Measurements from ENCODE around the gene FGF14.
"Not testable (repeated sequence)": the region's sequence is repeated elsewhere in the genome, so short reads cannot be mapped to it uniquely, and the experiment has no call there.

Gene FGF14

DNA sequence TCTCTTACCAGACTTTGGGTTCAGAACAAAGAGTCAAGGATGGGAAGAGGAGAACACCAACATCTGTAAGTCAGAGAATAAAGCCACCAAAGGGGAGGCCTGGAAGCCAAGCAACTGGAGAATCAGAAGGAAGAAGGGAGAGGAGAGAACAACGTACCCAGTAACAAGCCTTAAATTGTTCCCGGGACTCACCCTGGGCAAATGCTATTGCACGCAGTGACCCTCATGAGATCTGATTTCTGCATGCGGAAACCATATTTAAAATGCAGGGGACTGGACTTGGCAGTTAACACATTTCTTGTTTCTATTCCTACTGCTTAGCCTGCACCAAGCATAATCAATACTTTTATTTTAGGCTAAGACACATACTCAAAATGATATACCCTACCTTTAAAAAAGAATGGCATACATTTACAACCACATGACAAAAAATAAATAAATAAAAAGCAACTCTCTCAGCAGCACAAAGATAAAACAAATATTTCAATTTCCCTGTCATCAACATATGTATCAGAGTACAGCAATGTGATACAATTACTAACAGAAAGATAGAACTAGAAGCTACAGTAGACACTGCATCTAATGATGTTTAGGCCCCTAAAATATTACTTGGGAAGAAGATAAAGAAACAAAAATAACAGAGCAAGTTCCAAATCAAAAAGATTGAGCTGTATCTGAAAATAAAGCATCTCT lies 534.8 kb downstream of the FGF14 start:
- no peak overlapping the region for H3K27ac Mint-ChIP-seq
- no peak overlapping the region for H3K4me3 Mint-ChIP-seq
- intact Hi-C loops (cut with micrococcal nuclease) = no loop called here
- H3K27me3 Mint-ChIP-seq = no peaks in the 10 kb centered on the region
- no peaks in the 10 kb centered on the region for H3K36me3 Mint-ChIP-seq (ENCODE audit: low read depth)
- no peaks in the 10 kb centered on the region for H3K4me1 Mint-ChIP-seq (ENCODE audit: low read depth)
- no peaks in the 10 kb centered on the region for H3K9me3 Mint-ChIP-seq

DNA sequence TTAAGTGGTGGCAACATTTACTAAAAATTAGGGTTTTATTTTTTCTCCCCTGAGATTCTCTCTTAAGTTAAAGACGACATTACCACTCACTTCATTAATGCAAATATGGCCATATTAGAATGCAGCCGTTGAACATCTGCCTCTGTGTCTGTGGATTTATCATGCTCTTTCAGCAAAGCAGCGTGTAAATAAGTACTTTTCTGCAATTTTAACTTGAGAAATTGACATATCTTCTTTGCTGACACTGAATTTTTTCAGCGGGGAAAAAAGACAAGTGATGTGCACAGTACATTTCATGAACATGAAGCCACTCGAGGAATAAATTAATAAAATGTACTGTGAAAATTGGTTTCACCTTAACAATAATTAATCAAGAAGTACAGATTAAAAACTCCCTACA lies 543.0 kb downstream of the FGF14 start:
- intact Hi-C loops (cut with micrococcal nuclease) = no loop called here
- Mint-ChIP-seq H3K27me3 (no peaks in the 10 kb centered on the region), H3K4me1 (ENCODE audit: low read depth) (no peaks in the 10 kb centered on the region), H3K9me3 (no peaks in the 10 kb centered on the region), H3K36me3 (ENCODE audit: low read depth) (no peaks in the 10 kb centered on the region), H3K27ac (no peak overlapping the region), H3K4me3 (no peak overlapping the region)

DNA sequence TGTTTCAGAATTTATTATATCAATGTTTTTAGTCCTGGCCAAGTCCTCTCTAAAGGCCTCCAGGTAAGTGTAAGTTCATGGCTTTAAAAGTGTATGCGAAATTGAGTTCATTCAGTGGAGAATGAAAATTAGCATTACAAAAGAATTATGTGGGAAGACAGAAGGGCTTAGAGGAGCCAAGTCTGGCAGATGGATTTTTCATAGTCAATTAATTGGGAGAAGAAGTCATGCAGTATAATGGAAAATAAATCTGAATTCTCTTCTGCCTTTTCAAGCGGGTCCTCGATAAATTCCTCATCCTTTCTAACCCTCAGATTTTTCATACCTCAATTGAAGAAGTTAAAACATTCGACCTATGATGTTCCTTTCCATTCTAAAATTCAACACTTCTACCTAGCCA lies 555.1 kb downstream of the FGF14 start:
- intact Hi-C loops (cut with micrococcal nuclease) = no loop called here
- Mint-ChIP-seq H3K27ac (no peak overlapping the region), H3K9me3 (no peaks in the 10 kb centered on the region), H3K27me3 (no peaks in the 10 kb centered on the region), H3K36me3 (ENCODE audit: low read depth) (no peaks in the 10 kb centered on the region), H3K4me3 (no peak overlapping the region), H3K4me1 (ENCODE audit: low read depth) (no peaks in the 10 kb centered on the region)

DNA sequence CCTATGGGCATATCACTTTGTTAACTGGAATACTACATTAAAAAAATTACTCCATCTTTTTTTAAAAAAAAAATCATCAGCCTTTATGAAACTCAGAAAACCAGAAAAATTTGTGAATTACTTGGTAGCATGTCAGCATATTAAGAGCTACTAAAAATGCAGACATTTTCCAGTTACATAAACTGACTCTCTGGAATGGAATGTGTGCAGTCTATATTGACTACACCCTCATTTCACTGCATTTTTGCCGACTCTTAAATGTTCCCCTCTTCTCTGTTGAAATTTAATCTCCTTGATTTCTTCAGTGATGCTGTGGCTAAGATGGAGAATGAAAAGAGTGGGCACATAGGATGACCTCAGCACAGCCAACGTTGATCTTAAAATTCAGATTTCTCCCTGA lies 555.6 kb downstream of the FGF14 start:
- Mint-ChIP-seq H3K4me3 (no peak overlapping the region), H3K4me1 (ENCODE audit: low read depth) (no peaks in the 10 kb centered on the region), H3K36me3 (ENCODE audit: low read depth) (no peaks in the 10 kb centered on the region), H3K27me3 (no peaks in the 10 kb centered on the region), H3K27ac (no peak overlapping the region), H3K9me3 (no peaks in the 10 kb centered on the region)
- intact Hi-C loops (cut with micrococcal nuclease) = no loop called here

DNA sequence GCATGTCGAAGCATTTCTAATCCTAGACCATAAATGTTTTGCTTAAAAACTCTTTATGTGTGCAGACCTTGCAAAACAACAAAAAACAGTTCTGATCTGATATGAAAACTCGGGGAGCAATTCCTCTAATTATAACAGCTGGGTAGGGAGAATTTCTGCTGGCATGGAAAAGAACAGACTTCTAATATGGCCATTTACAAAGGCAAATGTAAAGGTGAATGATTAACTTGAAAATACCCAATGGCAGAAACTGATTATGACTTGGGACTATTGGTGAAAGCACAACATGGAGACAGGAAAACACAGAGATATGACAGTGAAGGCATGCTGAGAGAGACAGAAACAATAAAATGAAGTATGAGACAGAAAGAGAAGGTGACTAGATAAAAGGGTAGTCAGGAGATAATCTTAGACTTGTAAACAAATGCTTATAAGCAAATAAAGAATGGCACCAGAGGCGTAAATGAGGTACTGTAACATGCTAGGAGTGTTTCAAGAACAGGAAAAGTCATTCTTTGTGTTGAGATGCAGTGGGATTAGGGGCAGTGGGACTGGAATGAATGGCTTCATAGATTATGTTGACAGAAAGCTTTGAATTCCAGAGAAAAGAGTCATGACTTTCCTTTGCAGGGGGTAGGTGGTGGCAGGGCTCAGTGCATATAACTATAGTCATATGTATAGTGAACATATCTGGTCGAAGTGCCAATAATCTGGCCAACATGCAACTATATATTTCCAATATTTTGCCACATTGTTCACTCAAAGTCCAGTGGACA lies 556.4 kb downstream of the FGF14 start:
- Mint-ChIP-seq H3K9me3 (no peaks in the 10 kb centered on the region), H3K27me3 (no peaks in the 10 kb centered on the region), H3K4me3 (no peak overlapping the region), H3K36me3 (ENCODE audit: low read depth) (no peaks in the 10 kb centered on the region), H3K4me1 (ENCODE audit: low read depth) (no peaks in the 10 kb centered on the region), H3K27ac (no peak overlapping the region)
- intact Hi-C loops (cut with micrococcal nuclease) = no loop called here

DNA sequence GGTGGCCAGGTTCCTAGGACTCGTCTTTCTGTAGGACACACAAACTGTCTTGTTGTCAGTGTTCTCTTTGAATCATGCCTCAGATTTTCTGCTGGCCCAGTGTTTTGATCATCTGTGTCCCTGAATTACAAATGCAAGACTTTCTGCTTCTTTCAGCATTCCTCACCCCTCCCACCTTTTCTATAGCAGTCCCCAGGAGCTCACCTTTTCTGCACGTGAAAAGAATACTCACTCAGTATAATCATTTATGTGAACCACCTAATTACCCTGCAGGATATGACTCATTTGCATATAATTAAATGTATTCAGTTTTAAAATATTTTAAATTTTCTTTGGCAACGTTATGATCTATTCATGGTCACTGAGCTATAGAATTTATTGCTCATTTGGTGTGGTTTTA lies 560.1 kb downstream of the FGF14 start:
- Mint-ChIP-seq H3K36me3 (ENCODE audit: low read depth) (no peaks in the 10 kb centered on the region), H3K4me1 (ENCODE audit: low read depth) (no peaks in the 10 kb centered on the region), H3K4me3 (no peak overlapping the region), H3K9me3 (no peaks in the 10 kb centered on the region), H3K27ac (no peak overlapping the region), H3K27me3 (no peaks in the 10 kb centered on the region)
- intact Hi-C loops (cut with micrococcal nuclease) = no loop called here

DNA sequence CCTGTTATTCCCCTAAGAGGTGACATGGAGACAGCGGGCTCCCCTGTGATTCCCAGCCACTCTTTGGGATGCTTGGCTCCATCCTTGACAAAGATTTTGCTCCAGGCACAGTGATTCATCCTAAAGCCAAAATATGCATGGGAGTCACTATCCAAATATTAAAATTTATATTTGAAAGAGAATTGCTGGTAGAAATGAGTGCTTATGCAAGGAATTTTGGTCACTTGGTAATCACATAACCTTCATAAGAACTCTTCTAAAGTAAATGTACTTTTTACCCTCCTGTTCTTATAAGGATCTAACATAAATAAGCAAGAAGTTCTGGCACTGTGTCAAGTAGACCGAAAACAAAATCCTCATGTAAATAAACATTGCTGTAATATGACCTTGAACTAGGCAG lies 563.5 kb downstream of the FGF14 start:
- H3K36me3 Mint-ChIP-seq (ENCODE audit: low read depth) = no peaks in the 10 kb centered on the region
- intact Hi-C loops (cut with micrococcal nuclease) = no loop called here
- no peak overlapping the region for H3K27ac Mint-ChIP-seq
- H3K27me3 Mint-ChIP-seq = no peaks in the 10 kb centered on the region
- no peak overlapping the region for H3K4me3 Mint-ChIP-seq
- H3K9me3 Mint-ChIP-seq = no peaks in the 10 kb centered on the region
- H3K4me1 Mint-ChIP-seq (ENCODE audit: low read depth) = no peaks in the 10 kb centered on the region

DNA sequence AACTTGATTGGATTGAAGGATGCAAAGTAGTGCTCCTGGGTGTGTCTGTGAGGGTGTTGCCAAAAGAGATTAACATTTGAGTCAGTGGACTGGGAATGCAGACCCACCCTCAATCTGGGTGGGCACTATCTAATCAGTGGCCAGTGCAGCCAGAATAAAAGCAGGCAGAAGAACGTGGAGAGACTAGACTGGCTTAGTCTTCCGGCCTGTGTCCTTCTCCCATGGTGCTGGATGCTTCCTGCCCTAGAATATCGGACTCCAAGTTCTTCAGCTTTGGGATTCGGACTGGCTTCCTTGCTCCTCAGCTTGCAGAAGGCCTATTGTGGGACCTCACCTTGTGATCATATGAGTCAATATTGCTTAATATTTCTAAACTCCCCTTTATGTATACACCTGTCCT lies 564.1 kb downstream of the FGF14 start:
- H3K27me3 Mint-ChIP-seq; intact Hi-C loops (cut with micrococcal nuclease); H3K27ac Mint-ChIP-seq; H3K4me1 Mint-ChIP-seq (ENCODE audit: low read depth); H3K4me3 Mint-ChIP-seq; H3K9me3 Mint-ChIP-seq; H3K36me3 Mint-ChIP-seq (ENCODE audit: low read depth): not testable (repeated sequence)

DNA sequence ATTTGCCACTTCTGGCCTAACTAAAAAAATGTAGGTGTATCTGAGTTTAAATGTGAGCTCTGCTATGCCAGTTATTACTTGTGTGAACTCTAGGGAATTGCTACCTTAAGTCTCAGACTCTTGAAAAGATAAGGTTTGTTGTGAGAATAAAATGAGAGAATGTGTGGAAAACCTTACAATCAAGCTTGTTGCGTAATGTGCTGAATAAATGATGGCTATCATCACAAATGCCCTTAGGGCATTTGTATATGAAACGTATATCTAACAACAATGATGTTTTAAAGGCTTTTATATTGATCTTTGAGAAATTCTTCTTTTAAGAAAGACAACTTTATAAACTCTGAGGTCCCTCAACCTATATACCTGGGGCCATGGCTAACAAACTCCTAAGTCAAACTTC lies 564.6 kb downstream of the FGF14 start:
- Mint-ChIP-seq H3K27me3 (no peaks in the 10 kb centered on the region), H3K9me3 (peaks cover 5% of the 10 kb centered on the region), H3K27ac (no peak overlapping the region), H3K4me3 (no peak overlapping the region), H3K36me3 (ENCODE audit: low read depth) (no peaks in the 10 kb centered on the region), H3K4me1 (ENCODE audit: low read depth) (no peaks in the 10 kb centered on the region)
- intact Hi-C loops (cut with micrococcal nuclease) = no loop called here

DNA sequence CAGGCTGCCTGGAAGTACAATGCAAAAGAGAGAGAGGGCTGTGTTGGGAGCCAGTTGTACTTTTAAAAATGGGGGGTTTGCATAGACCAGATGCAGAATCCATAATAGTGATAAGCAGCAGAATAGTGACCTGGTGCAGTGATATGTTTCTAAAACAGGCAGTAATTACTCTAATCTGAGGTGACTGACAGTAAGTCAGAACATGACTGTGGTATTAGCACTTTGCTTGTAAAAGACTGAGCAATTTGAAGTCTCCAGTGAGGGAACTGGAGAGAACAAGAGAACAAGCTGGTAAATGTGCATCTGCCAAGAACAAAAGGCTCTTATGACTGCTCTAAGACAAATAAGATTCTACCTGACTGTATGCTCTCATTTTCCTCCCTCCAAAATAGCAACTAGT lies 565.9 kb downstream of the FGF14 start:
- no peaks in the 10 kb centered on the region for H3K36me3 Mint-ChIP-seq (ENCODE audit: low read depth)
- H3K4me1 Mint-ChIP-seq (ENCODE audit: low read depth) = no peaks in the 10 kb centered on the region
- peaks cover 9% of the 10 kb centered on the region for H3K9me3 Mint-ChIP-seq
- H3K4me3 Mint-ChIP-seq = no peak overlapping the region
- H3K27me3 Mint-ChIP-seq = no peaks in the 10 kb centered on the region
- no peak overlapping the region for H3K27ac Mint-ChIP-seq
- intact Hi-C loops (cut with micrococcal nuclease) = no loop called here

DNA sequence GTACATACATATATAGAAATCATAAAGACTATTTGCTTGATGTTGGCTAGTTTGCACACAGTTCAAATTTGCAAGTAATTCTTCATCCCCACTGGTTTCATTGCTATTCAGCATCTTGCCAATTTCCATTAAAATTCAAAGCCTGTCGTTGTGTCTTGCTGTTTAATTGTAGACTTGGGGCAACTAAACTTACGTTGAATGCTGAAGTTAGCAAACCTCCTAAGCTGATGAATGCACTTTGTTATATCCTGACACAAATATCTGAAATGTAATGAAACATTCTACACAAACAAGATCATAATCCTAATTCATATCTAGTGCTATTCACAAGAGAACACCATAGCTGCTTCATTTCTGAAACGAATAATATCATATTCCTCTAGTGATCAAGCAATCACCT lies 568.2 kb downstream of the FGF14 start:
- H3K9me3 Mint-ChIP-seq = peaks cover 9% of the 10 kb centered on the region
- H3K4me1 Mint-ChIP-seq (ENCODE audit: low read depth) = no peaks in the 10 kb centered on the region
- no peak overlapping the region for H3K4me3 Mint-ChIP-seq
- no peaks in the 10 kb centered on the region for H3K36me3 Mint-ChIP-seq (ENCODE audit: low read depth)
- intact Hi-C loops (cut with micrococcal nuclease) = no loop called here
- H3K27me3 Mint-ChIP-seq = no peaks in the 10 kb centered on the region
- no peak overlapping the region for H3K27ac Mint-ChIP-seq

DNA sequence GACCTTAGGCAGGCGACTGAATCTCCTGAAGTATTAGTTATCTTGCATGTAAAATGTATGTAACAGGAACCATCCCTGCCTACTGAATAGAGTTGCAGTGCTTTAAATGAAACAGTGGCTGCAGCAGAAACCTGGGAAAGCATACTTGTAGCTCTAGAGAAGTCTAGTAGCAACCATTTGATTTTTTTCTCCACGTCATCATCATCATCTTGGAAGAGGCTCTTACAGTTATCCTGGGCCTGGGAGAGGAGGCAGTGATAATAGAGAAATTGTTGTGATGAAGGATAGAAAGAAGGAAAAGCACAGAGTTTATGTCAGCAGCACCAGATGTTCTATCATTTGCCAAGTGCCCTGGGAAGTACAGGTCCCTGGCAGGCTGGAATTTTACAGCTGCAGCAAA lies 571.8 kb downstream of the FGF14 start:
- Mint-ChIP-seq H3K27ac (no peak overlapping the region), H3K4me1 (ENCODE audit: low read depth) (no peaks in the 10 kb centered on the region), H3K9me3 (peaks cover 9% of the 10 kb centered on the region), H3K4me3 (no peak overlapping the region), H3K27me3 (no peaks in the 10 kb centered on the region), H3K36me3 (ENCODE audit: low read depth) (no peaks in the 10 kb centered on the region)
- intact Hi-C loops (cut with micrococcal nuclease) = no loop called here

DNA sequence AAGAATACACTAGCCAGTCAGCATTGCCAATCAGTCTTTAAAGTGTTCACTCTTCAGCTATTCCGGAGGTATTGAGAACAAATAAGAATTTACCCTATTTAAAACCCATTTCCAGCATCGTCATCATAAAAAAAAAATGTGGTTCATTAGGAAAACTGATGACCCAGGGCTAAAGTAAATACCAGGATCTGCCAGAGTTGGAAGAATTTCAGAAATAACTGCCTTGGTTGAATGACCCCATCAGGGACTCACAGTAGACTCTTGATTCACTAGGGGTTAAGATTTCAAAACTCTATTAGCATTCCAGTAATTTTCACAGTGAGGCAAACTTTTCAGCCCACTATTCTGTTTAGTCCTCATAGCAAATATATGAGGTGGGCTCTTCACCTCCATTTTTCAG lies 572.4 kb downstream of the FGF14 start:
- Mint-ChIP-seq H3K4me1 (ENCODE audit: low read depth) (no peaks in the 10 kb centered on the region), H3K4me3 (no peak overlapping the region), H3K27me3 (no peaks in the 10 kb centered on the region), H3K27ac (no peak overlapping the region), H3K9me3 (peaks cover 9% of the 10 kb centered on the region), H3K36me3 (ENCODE audit: low read depth) (no peaks in the 10 kb centered on the region)
- intact Hi-C loops (cut with micrococcal nuclease) = no loop called here

DNA sequence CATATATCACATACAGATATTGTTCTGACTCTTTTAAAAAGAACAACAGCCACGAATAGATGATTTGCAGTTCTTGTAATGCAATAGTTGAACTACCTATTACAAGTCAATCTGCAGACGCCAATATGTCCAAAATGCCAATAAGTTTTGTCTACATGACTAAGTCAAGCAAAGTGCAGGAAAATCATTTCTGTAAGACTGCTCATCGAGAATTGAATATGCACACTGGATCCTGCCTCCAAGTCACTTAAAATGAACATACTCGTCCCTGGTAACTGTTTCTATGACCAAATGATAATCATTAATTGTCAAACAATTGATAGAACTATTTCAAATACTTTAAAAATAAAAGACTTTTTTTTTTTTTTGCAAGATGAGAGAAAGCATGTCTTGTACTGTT lies 573.7 kb downstream of the FGF14 start:
- no peaks in the 10 kb centered on the region for H3K4me1 Mint-ChIP-seq (ENCODE audit: low read depth)
- H3K9me3 Mint-ChIP-seq = peaks cover 9% of the 10 kb centered on the region
- intact Hi-C loops (cut with micrococcal nuclease) = no loop called here
- no peaks in the 10 kb centered on the region for H3K36me3 Mint-ChIP-seq (ENCODE audit: low read depth)
- no peak overlapping the region for H3K4me3 Mint-ChIP-seq
- no peak overlapping the region for H3K27ac Mint-ChIP-seq
- no peaks in the 10 kb centered on the region for H3K27me3 Mint-ChIP-seq

DNA sequence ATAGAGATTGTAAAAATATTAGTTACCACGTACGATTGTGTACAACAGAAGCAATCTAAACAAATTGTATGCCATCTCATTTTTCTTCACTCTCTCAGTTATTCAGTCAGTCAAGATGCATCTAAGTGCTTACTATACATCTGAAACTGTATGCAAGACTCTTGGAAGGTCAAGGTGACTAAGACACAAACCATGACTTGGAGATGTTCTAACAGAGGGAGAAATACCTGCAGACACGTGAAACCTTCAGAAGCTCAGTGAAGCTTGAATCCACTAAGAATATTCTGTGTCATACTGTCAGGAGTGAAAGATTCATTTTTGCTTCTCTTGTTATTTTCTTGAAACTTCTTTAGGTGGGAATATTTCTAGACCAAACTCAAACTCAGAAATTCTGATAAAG lies 584.0 kb downstream of the FGF14 start:
- intact Hi-C loops (cut with micrococcal nuclease) = no loop called here
- H3K9me3 Mint-ChIP-seq = peaks cover 9% of the 10 kb centered on the region
- no peaks in the 10 kb centered on the region for H3K27me3 Mint-ChIP-seq
- H3K4me1 Mint-ChIP-seq (ENCODE audit: low read depth) = no peaks in the 10 kb centered on the region
- H3K36me3 Mint-ChIP-seq (ENCODE audit: low read depth) = no peaks in the 10 kb centered on the region
- no peak overlapping the region for H3K4me3 Mint-ChIP-seq
- no peak overlapping the region for H3K27ac Mint-ChIP-seq
